ENCODE data around the gene ZNF839.
"Not testable (repeated sequence)": the region's sequence is repeated elsewhere in the genome, so short reads cannot be mapped to it uniquely, and the experiment has no call there.

- TF ChIP-seq, protein P1, sequence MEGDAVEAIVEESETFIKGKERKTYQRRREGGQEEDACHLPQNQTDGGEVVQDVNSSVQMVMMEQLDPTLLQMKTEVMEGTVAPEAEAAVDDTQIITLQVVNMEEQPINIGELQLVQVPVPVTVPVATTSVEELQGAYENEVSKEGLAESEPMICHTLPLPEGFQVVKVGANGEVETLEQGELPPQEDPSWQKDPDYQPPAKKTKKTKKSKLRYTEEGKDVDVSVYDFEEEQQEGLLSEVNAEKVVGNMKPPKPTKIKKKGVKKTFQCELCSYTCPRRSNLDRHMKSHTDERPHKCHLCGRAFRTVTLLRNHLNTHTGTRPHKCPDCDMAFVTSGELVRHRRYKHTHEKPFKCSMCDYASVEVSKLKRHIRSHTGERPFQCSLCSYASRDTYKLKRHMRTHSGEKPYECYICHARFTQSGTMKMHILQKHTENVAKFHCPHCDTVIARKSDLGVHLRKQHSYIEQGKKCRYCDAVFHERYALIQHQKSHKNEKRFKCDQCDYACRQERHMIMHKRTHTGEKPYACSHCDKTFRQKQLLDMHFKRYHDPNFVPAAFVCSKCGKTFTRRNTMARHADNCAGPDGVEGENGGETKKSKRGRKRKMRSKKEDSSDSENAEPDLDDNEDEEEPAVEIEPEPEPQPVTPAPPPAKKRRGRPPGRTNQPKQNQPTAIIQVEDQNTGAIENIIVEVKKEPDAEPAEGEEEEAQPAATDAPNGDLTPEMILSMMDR (IDR thresholded peaks at IDR 0.05) = not testable (repeated sequence)
- TF ChIP-seq POLR2A (IDR thresholded peaks at IDR 0.05; ENCODE audit: low read depth); POLR2AphosphoS5 (IDR thresholded peaks at IDR 0.05): not testable (repeated sequence)
These were observed 32.0 kb downstream of the ZNF839 start for GRCh38 chr14:102351593-102351992.
